ENCODE measurements around the gene C1QTNF6. TPM values are rescaled to one million over a fixed set of nuclear protein-coding genes. Genes with fewer than 3 reads are reported as not detected.

The C1QTNF6 gene
- total and polyA plus RNA-seq, 2 of the 4 experiments (the other 2 are of a cell fraction), result 1.1 to 10.9 TPM

DNA sequence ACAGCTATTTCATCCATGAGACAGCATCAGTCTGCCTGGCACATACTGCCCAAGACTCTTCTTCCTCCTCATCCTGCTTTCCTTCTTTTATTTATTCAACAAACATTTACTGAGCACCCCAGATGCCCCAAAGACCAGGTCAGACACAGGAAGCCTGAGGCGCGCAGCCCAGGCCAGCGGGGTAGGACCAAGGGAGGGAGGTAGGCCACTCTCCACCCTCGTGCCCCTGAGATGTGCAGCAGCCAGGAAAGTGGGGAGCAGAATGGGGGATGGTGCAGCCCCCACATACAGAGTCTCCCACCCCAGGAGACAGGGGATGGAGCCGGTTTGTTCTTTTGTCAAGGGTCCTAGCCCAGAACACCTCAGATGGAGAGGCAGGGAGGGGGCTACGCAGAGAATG is 34.1 kb downstream of the C1QTNF6 start:
- H3K4me3 ChIP-seq (ENCODE audit: insufficient read depth, low read depth, low read length), result no peak overlapping the region
- no peak overlapping the region for H3K4me2 ChIP-seq (ENCODE audit: low read depth, low read length)
- H4K91ac ChIP-seq (ENCODE audit: insufficient read depth, low read depth, low read length), result no peak overlapping the region
- H4K5ac ChIP-seq (ENCODE audit: low read depth, low read length), result no peak overlapping the region
- H4K8ac ChIP-seq (ENCODE audit: low read depth in 2 of 2, low read length in 2 of 2), result no peak overlapping the region
- H3K9ac ChIP-seq (ENCODE audit: low read depth, low read length), result no peak overlapping the region
- no peak overlapping the region for H2BK120ac ChIP-seq (ENCODE audit: low read depth, low read length)
- H3K14ac ChIP-seq (replicated peaks; ENCODE audit: low read depth, low read length), result no peak overlapping the region
- H2BK15ac ChIP-seq (ENCODE audit: low read depth, low read length), result no peak overlapping the region
- intact Hi-C loops (cut with micrococcal nuclease) (no loop called here), in situ Hi-C loops (cut with MboI; ENCODE audit: low sequenced_read_pairs) (no loop called here), dilution Hi-C loops (cut with HindIII; ENCODE audit: low sequenced_read_pairs, unreplicated experiment) (no loop called here)
- POLR2A ChIA-PET (ENCODE audit: unreplicated experiment), result no interaction called here
- no peaks in the 10 kb centered on the region for H3K36me3 ChIP-seq (ENCODE audit: control insufficient read depth, insufficient read depth, low read length)
- peaks cover 2% of the 10 kb centered on the region; the same call in 1 of the 2 replicates for H3K9me1 ChIP-seq (ENCODE audit: insufficient read depth, low read length)
- no peak overlapping the region for H3K4ac ChIP-seq (ENCODE audit: low read depth, low read length)
- no peak overlapping the region for H2BK20ac ChIP-seq (ENCODE audit: low read depth, low read length)
- no peak overlapping the region for H3K18ac ChIP-seq (ENCODE audit: low read depth, low read length)
- CTCF ChIA-PET, result no interaction called here
- H4K20me1 ChIP-seq (ENCODE audit: insufficient read depth, low read length), result no peaks in the 10 kb centered on the region
- no peak overlapping the region for H3K27ac ChIP-seq (ENCODE audit: insufficient read depth, low read length)
- no peak overlapping the region for H2AK9ac ChIP-seq (replicated peaks; ENCODE audit: low read depth, low read length, poor library complexity)
- H2AFZ ChIP-seq (replicated peaks; ENCODE audit: low read length, poor library complexity), result no peak overlapping the region
- no TSS peak for BruUV-seq (replicated peaks)
- H3K79me1 ChIP-seq (ENCODE audit: low read depth in 1 of 2, low read length in 2 of 2), result no peaks in the 10 kb centered on the region
- TF ChIP-seq MAZ (IDR thresholded peaks at IDR 0.05; ENCODE audit: borderline replicate concordance, low read depth, low read length), result no peak
- TF ChIP-seq FOS (IDR thresholded peaks at IDR 0.05; ENCODE audit: low read depth, low read length), result no peak
- no peak for TF ChIP-seq NFE2L2 (IDR thresholded peaks at IDR 0.05; ENCODE audit: low read depth, low read length)
- peaks cover 21% of the 10 kb centered on the region; the same call in 1 of the 2 replicates for H3K27me3 ChIP-seq (ENCODE audit: control insufficient read depth, insufficient read depth, low read length)
- H2BK5ac ChIP-seq (ENCODE audit: low read depth, low read length, poor library complexity, severe bottlenecking), result no peak overlapping the region
- no peak overlapping the region for H3K56ac ChIP-seq (ENCODE audit: extremely low read depth, insufficient read depth, low read length)
- H3K9me3 ChIP-seq (ENCODE audit: control insufficient read depth, insufficient read depth, low read length), result peaks cover 4% of the 10 kb centered on the region
- ATAC-seq (ENCODE audit: low read depth) (no peak), DNase-seq (no peak)
- no peak overlapping the region for H3K23ac ChIP-seq (ENCODE audit: low read depth, low read length)
- no peaks in the 10 kb centered on the region for H3K4me1 ChIP-seq (ENCODE audit: control insufficient read depth, insufficient read depth, low read length)
- WGBS, 2 experiments (ENCODE audit: extremely low coverage in 2 of 2, insufficient read length in 1 of 2), result no CpG with 5 or more reads among the region's 6 CpGs
- H2AK5ac ChIP-seq (ENCODE audit: low read depth, low read length), result no peak overlapping the region
